Measurements from ENCODE around the gene STARD3.

The STARD3 gene

GRCh38 chr17:39672522-39673334, 35.8 kb downstream of the STARD3 start:
- no peak for DNase-seq (ENCODE audit: low spot score)

GRCh38 chr17:39673335-39674081, 36.6 kb downstream of the STARD3 start:
- DNase-seq (ENCODE audit: low spot score): no peak

- no peak for DNase-seq (ENCODE audit: low spot score)
Observed at GRCh38 chr17:39674179-39674578, 37.2 kb downstream of the STARD3 start.

DNA sequence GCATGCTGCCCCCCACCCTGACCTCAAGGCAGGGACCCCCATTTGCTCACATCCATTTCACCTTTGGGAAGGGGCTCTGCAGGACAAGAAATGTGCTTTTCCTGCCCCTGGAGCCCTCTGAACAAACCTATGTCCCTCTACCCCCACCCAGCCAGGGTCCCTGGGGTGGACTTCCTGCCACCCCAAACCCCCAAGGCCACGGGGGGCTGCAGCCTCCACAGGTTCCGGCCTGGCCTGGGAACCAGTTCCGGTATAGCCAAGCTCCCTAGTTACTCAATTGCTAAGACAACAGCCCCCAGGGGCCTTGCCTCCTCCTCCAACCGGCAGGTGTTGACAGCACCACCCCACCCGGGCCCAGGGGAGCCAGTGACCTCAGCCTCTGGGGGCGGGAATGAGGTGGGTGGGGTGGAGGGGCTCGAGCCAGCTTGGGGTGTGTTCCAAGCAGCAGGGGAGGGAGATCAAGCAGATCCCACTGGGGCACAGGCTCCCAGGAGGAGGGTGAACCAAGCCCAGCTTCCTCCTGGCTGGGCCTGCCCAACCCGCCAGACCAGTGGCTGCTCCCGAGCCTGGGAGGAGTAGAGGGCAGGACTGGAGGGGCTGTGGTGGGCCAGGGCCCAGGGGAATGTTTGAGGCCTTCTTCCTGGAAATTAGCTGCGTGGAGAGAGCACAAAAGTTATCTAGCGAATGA, 37.9 kb downstream of the STARD3 start:
- DNase-seq (ENCODE audit: low spot score): no peak

DNA sequence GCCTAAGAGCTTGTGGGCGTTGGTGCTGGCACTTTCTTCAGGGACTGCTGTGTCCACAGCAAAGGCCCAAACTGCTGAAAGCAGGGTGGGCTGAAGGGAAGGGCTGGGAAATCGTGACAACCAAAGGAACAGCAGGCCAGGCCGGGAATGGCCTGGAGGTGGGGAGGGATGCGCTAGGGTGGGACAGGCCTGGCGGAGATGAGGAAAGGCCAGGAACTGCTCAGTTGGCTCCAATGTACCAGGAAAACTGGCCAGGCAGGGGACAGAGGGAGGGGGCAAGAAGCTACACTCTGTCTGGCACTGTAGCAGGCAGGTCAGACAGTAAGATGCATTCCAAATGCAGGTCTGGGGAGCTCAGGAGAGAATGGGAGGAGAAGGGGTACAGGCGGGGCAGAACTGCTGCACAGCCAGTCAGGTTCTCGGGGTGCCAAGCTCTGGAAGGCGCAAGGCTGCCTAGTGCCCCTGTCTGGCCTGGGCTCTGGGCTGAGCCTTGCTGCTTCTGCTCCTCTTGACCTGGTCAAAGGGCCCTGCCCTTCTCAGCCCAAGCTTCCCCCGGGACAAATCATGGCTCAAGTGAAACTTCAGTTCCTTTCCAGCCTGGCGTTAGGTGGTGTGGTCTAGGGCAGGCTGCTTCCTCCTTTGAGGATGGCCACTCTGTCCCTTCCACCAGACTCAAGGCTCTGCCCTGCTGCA, 38.6 kb downstream of the STARD3 start:
- DNase-seq (ENCODE audit: low spot score): no peak

DNA sequence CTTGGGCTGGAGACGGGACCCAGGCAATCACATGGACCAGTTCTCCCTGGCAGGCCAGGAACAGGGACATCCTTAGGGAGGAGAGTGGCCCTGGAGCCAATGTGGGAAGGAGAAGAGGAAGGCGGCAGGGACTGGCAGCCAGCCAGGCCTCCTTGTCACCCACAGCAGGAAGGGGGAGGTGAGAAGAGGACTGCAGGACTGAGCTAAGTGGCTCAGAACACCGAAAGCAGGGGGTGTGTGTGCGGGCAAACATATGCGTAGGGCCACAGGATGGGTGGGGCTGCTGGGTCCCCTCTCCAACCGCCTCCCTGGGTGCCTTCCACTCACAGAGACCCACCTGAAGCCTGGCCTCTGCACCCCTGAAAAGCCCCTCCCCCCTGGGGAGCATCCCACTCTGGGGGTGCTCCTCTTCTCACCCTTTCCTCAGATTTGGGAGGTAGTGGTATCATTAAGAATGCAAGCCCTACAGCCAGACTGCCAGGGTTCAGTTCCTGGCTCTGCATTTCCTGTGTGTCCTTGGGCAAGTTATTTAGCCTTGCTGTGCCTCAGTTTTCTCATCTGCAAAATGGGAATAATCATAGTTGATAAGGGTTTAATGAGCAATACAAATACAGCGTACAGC, 39.4 kb downstream of the STARD3 start:
- DNase-seq (ENCODE audit: low spot score): no peak

- DNase-seq (ENCODE audit: low spot score): no peak
Observed at GRCh38 chr17:39677072-39677471, 40.1 kb downstream of the STARD3 start.

DNA sequence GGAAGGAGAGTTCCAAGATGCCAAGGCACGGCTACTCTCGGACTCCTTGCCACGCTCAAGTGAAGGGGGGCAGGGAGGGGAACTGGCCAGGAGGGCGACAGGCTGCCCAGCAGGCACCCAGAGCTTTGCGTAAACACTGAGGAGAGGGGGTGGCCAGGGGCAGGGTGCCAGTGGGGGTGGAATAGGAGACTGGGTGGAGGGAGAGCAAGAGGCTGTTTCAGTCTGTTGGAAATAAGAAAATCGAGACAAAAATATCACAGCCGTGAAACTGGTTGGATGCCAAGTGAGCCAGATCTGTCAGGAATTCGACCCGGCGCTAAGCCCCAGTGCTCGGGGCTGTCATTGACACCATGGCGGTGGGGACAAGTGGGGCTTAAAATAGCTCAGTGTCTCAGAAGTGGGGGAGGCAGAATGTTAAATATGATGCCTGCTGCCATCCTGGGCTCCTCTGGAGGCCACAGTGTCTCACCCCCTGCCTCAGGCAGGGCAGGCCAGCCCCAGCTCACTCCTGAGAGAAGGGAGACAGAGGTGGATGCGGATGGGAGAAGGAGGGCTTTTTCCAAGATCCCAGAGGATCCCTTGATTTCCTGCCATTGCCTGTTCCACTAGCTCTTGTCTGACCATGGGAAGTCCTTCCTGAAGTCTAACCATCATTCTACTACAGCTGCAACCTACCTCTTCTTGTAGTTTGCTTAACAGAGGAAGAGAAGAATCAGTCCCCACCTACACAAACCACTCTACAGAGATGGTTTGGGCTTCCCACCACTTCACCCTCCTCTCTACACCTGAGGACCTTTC, 40.8 kb downstream of the STARD3 start:
- DNase-seq (ENCODE audit: low spot score): no peak

GRCh38 chr17:39678340-39679116, 41.6 kb downstream of the STARD3 start:
- no peak for DNase-seq (ENCODE audit: low spot score)

GRCh38 chr17:39679521-39680192, 42.7 kb downstream of the STARD3 start:
- DNase-seq (ENCODE audit: low spot score): no peak

- DNase-seq (ENCODE audit: low spot score): no peak
Observed at GRCh38 chr17:39683295-39683939, 46.5 kb downstream of the STARD3 start.

GRCh38 chr17:39684369-39685192, 47.6 kb downstream of the STARD3 start:
- no peak for DNase-seq (ENCODE audit: low spot score)

GRCh38 chr17:39687101-39687545, 50.2 kb downstream of the STARD3 start:
- no peak for DNase-seq (ENCODE audit: low spot score)

- peak; percentile 96 for DNase-seq (ENCODE audit: low spot score)
Observed at GRCh38 chr17:39687546-39688474, 50.9 kb downstream of the STARD3 start, which contains the start of gene PGAP3. Gene PGAP3, minus strand, starts transcription at chr17:39688057. Its CDS starts 43 bp downstream, at chr17:39688014.

GRCh38 chr17:39688475-39688835, 51.5 kb downstream of the STARD3 start:
- DNase-seq (ENCODE audit: low spot score): no peak

- DNase-seq (ENCODE audit: low spot score): no peak
Observed at GRCh38 chr17:39688945-39689344, 52.0 kb downstream of the STARD3 start.

DNA sequence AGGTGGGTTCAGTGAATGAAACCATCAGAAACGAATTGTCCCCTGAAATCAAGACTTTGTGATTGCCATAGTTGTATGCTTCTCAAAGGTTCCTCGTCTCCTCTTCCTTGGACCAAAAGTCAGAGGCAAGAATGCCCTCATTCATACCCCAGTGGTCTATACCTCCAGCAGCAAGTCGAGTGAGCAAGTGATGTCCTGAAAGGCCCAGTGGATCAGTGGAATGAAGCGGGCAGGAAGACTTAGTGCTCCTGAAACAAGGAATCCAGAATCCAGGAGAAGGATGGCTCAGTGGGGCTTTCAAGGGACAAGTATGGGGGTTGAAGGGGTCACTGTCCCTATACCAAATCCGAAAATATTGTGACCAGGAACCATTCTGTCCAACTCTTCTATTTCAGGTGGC, 57.6 kb downstream of the STARD3 start:
- no peak for DNase-seq (ENCODE audit: low spot score)
